HepG2 (cell line): ENCODE results near the gene HSF2BP. TPM values are rescaled to one million over a fixed set of nuclear protein-coding genes. Genes with fewer than 3 reads are reported as not detected.
A peak's percentile ranks its signal among the peaks of the same experiment; 100 is the strongest.

Experiments used
- ATAC-seq: fragments of 200-7000 bp; cut with Tn5 transposase; 3 replicates; pipeline ENCODE4 v1.9.1; 2020; ENCODE audit warnings: mild to moderate bottlenecking, moderate library complexity
- BruUV-seq: library from RNA; stranded (reverse); fragments of 400-500 nt; replicated peaks from 2 replicates; lab custom pipeline; 2021; lab: Mats Ljungman, UMichigan
- CTCF ChIA-PET: fragments of 300-600 bp; formaldehyde crosslinking; extraction: SDS; loops from one replicate; lab custom pipeline; 2021; ENCODE audit warnings: low total read pairs, inconsistent platforms, low intra/inter-chr PET ratio; lab: Yijun Ruan, JAX
- POLR2A ChIA-PET: fragments of 350-600 bp; sonication (Branson Sonifier 250); formaldehyde crosslinking; loops from one replicate; lab custom pipeline; 2020; ENCODE audit warnings: antibody characterized with exemption, inconsistent platforms; lab: Yijun Ruan, JAX
- DNase-seq: peaks from one replicate; pipeline ENCODE4 v3.0.0-alpha.2; 2015; ENCODE audit warnings: low spot score
- FAIRE-seq: peaks from 3 replicates; lab custom pipeline; 2011; peaks lifted over from hg19 to GRCh38; lab: Jason Lieb, UNC
- H2AFZ ChIP-seq: one replicate; pipeline ENCODE4 v1.6.1; 2011; ENCODE audit warnings: low read length, inconsistent platforms
- H3K27ac ChIP-seq: fragments of 300-600 bp; 3 replicates; pipeline ENCODE4 v1.8.0; 2011; ENCODE audit warnings: mixed run types, mild to moderate bottlenecking, mixed read lengths, low read length, inconsistent platforms; ENCODE audit not compliant: insufficient read depth; ENCODE audit errors: extremely low read length
- H3K27me3 ChIP-seq, 2 experiments: fragments of 200-600 bp in 1 of 2; 2 replicates in 1 of 2; 3 replicates in 1 of 2; pipeline versions ENCODE4 v1.6.0 to v1.8.0; 2011; ENCODE audit warnings: low read length in 2 of 2, mild to moderate bottlenecking in 2 of 2, moderate library complexity in 2 of 2, inconsistent platforms in 1 of 2; ENCODE audit not compliant: insufficient read depth in 2 of 2, control insufficient read depth in 1 of 2
- H3K36me3 ChIP-seq, 2 experiments: fragments of 200-600 bp in 1 of 2; replicated peaks in 1 of 2; 2 replicates in 1 of 2; 3 replicates in 1 of 2; pipeline versions ENCODE4 v1.5.1 to v1.8.0; 2011; ENCODE audit warnings: low read length in 2 of 2, inconsistent platforms in 1 of 2; ENCODE audit not compliant: insufficient read depth in 2 of 2, control insufficient read depth in 1 of 2
- H3K4me1 ChIP-seq: 2 replicates; pipeline ENCODE4 v1.5.1; 2012; ENCODE audit warnings: low read length, inconsistent platforms; ENCODE audit not compliant: insufficient read depth
- H3K4me2 ChIP-seq: 2 replicates; pipeline ENCODE4 v1.6.0; 2011; ENCODE audit warnings: low read depth, low read length, inconsistent platforms
- H3K4me3 ChIP-seq, 3 experiments: fragments of 200-600 bp in 1 of 3; sonication (generic), shearing (Covaris generic) in 1 of 3; replicated peaks in 1 of 3; 2 replicates each; pipeline ENCODE4 v1.5.1; 2011 to 2016; ENCODE audit warnings: low read length in 3 of 3, inconsistent platforms in 2 of 3, low read depth in 2 of 3, mild to moderate bottlenecking in 2 of 3, control low read depth in 1 of 3, mixed read lengths in 1 of 3; ENCODE audit not compliant: insufficient read depth in 1 of 3
- H3K79me2 ChIP-seq: one replicate; pipeline ENCODE4 v1.6.1; 2011; ENCODE audit warnings: low read length, inconsistent platforms; ENCODE audit not compliant: insufficient read depth
- H3K9ac ChIP-seq: 2 replicates; pipeline ENCODE4 v1.6.0; 2011; ENCODE audit warnings: mild to moderate bottlenecking, low read depth, low read length, inconsistent platforms; ENCODE audit not compliant: insufficient read depth
- H3K9me3 ChIP-seq: 2 replicates; pipeline ENCODE4 v1.5.1; 2012; ENCODE audit warnings: mild to moderate bottlenecking, low read length
- H4K20me1 ChIP-seq: 2 replicates; pipeline ENCODE4 v1.6.0; 2011; ENCODE audit warnings: inconsistent platforms, mild to moderate bottlenecking, low read length, moderate library complexity; ENCODE audit not compliant: insufficient read depth
- ASH2L ChIP-seq: fragments of 300-600, 200-600 bp; sonication (generic); IDR thresholded peaks from 2 replicates; pipeline ENCODE4 v1.7.0; 2017; ENCODE audit warnings: low read depth, mild to moderate bottlenecking, moderate library complexity, mixed read lengths, low read length; ENCODE audit not compliant: insufficient read length
- CBFB ChIP-seq: sonication (generic); formaldehyde crosslinking; IDR thresholded peaks from 2 replicates; pipeline ENCODE4 v1.4.0; 2020; ENCODE audit warnings: missing genetic modification reagents
- ELF3 ChIP-seq: IDR thresholded peaks from 2 replicates; pipeline ENCODE4 v1.6.1; 2016; ENCODE audit warnings: missing genetic modification reagents, missing compliant biosample characterization
- IRF2 ChIP-seq: IDR thresholded peaks from 2 replicates; pipeline ENCODE4 v1.6.1; 2018; ENCODE audit warnings: missing genetic modification reagents, missing compliant biosample characterization
- MYC ChIP-seq: sonication (generic); formaldehyde crosslinking; IDR thresholded peaks from 2 replicates; pipeline ENCODE4 v1.9.0; 2021; ENCODE audit warnings: missing genetic modification reagents, borderline replicate concordance
- PATZ1 ChIP-seq: sonication (generic); formaldehyde crosslinking; IDR thresholded peaks from 2 replicates; pipeline ENCODE4 v1.4.0; 2020; ENCODE audit warnings: missing genetic modification reagents
- TMF1 ChIP-seq: sonication (generic); formaldehyde crosslinking; IDR thresholded peaks from 2 replicates; pipeline ENCODE4 v1.8.1; 2022; ENCODE audit warnings: low read depth, missing genetic modification reagents
- ZNF232 ChIP-seq: sonication (generic); formaldehyde crosslinking; IDR thresholded peaks from 2 replicates; pipeline ENCODE4 v1.4.0; 2020; ENCODE audit warnings: missing genetic modification reagents, borderline replicate concordance
- ZNF776 ChIP-seq: sonication (generic); formaldehyde crosslinking; IDR thresholded peaks from 2 replicates; pipeline ENCODE4 v1.4.0; 2020; ENCODE audit warnings: mild to moderate bottlenecking, missing genetic modification reagents
- ZSCAN20 ChIP-seq: sonication (generic); formaldehyde crosslinking; IDR thresholded peaks from 2 replicates; pipeline ENCODE4 v1.4.0; 2020; ENCODE audit warnings: missing genetic modification reagents, mild to moderate bottlenecking, borderline replicate concordance
- WGBS: methylation state at CpG from one replicate; pipeline ENCODE4 v1.1.6; 2017; ENCODE audit warnings: low lambda C conversion rate; 5-methylcytosine and 5-hydroxymethylcytosine counted together
- in situ Hi-C: cut with HindIII; loops from 2 replicates; pipeline ENCODE4 v1.10.0; 2017; ENCODE audit warnings: low pct_unique_long_range_greater_than_20kb; ENCODE audit not compliant: extremely low pct_ligation_motif_present
- intact Hi-C: fragments of 100-400 bp; cut with micrococcal nuclease; formaldehyde crosslinking; loops from one replicate; pipeline ENCODE4 v1.10.0; 2022; ENCODE audit not compliant: unreplicated experiment
- polyA plus RNA-seq, 8 experiments: library from polyadenylated mRNA; depleted of rRNA in 3 of 8; stranded (reverse) in 7 of 8; unstranded in 1 of 8; fragments of >200 nt; fragmentation: Illumina TruSeq in 4 of 8; extraction: Trizol in 4 of 8; gene quantifications; 2 replicates each; pipeline versions ENCODE4 v1.2.1 to v1.2.3, GENCODE V29; 2011 to 2016; ENCODE audit warnings: low read depth in 4 of 8, missing spikeins in 1 of 8, mixed read lengths in 1 of 8; ENCODE audit not compliant: insufficient read depth in 1 of 8
- total RNA-seq, 5 experiments: library from RNA; depleted of rRNA; stranded (reverse); fragments of >200 nt; fragmentation: Illumina TruSeq; extraction: Trizol; gene quantifications; 2 replicates each; pipeline ENCODE4 v1.2.3, GENCODE V29; 2016; ENCODE audit warnings: low read depth in 1 of 5

The HSF2BP gene
- total and polyA plus RNA-seq, 2 of the 13 experiments (the other 11 are each of a cell fraction or from before 2014, with no cell fraction given): 0.67 to 2.2 TPM

- in situ Hi-C loops: no loop called here
- H3K9ac ChIP-seq: peak overlapping the region; percentile 6; the same call in 1 of the 2 replicates
- H3K79me2 ChIP-seq: no peaks in the 10 kb centered on the region
- H4K20me1 ChIP-seq: no peaks in the 10 kb centered on the region
- ChIA-PET POLR2A (interaction anchor here (1.5 kb wide), 1 partner anchor 26 kb away, joined by 4 read pairs; no protein-coding TSS in a partner anchor), CTCF (interaction anchor here (1.8 to 2.8 kb wide), 2 partner anchors 34 to 435 kb away, joined by 12 to 17 read pairs; no protein-coding TSS in a partner anchor)
- peak overlapping the region; percentile 50 for H3K4me2 ChIP-seq
- H3K27me3 ChIP-seq: no peaks in the 10 kb centered on the region
- no peak overlapping the region for H3K4me3 ChIP-seq
- no peak for DNase-seq
- H3K36me3 ChIP-seq: no peaks in the 10 kb centered on the region
- 36% methylated on average over 4 of the region's 4 CpGs for WGBS
- TF ChIP-seq ZSCAN20 (no peak), TMF1 (CRISPR knock-in tag) (no peak), PATZ1 (CRISPR knock-in tag) (no peak)
- TF ChIP-seq, all 625 proteins: peak for 0
- no peak for ATAC-seq
- intact Hi-C loops: loop anchor here (1.0 to 5.0 kb wide), 3 partner anchors 34 to 334 kb away; no protein-coding TSS in a partner anchor
- Histone ChIP-seq H3K4me1 (peaks cover 24% of the 10 kb centered on the region), H3K9me3 (no peaks in the 10 kb centered on the region), H3K27ac (no peak overlapping the region), H2AFZ (no peak overlapping the region)
- no peak for FAIRE-seq
- BruUV-seq: no TSS peak
Measured at GRCh38 chr21:43645976-43646375, 13.3 kb downstream of the HSF2BP start.

- no peak overlapping the region for H3K4me3 ChIP-seq
- intact Hi-C loops: loop anchor here (1.0 to 5.0 kb wide), 3 partner anchors 33 to 333 kb away; no protein-coding TSS in a partner anchor
- no TSS peak for BruUV-seq
- TF ChIP-seq ASH2L (peak; percentile 11), IRF2 (CRISPR knock-in tag) (0 out of 2 replicates have a peak, but pooled peaks have one; percentile 16), MYC (CRISPR knock-in tag) (no peak), ZNF232 (no peak), ZNF776 (CRISPR knock-in tag) (no peak), ELF3 (CRISPR knock-in tag) (peak; percentile 51; the same call in 1 of the 2 replicates), CBFB (CRISPR knock-in tag) (no peak)
Measured at GRCh38 chr21:43645136-43645891, 14.0 kb downstream of the HSF2BP start.

More at GRCh38 chr21:43645136-43645891, 14.0 kb downstream of the HSF2BP start:
- Histone ChIP-seq H2AFZ (no peak overlapping the region), H3K36me3 (no peaks in the 10 kb centered on the region), H3K79me2 (no peaks in the 10 kb centered on the region), H3K27ac (no peak overlapping the region), H3K4me2 (peak overlapping the region; percentile 50), H3K9me3 (no peaks in the 10 kb centered on the region), H4K20me1 (no peaks in the 10 kb centered on the region), H3K4me1 (peaks cover 29% of the 10 kb centered on the region), H3K27me3 (no peaks in the 10 kb centered on the region), H3K9ac (peak overlapping the region; percentile 6; the same call in 1 of the 2 replicates)
- in situ Hi-C loops: no loop called here
- POLR2A ChIA-PET: interaction anchor here (1.5 kb wide), 1 partner anchor 26 kb away, joined by 4 read pairs; no protein-coding TSS in a partner anchor
- DNase-seq: peak; percentile 58
- 44% methylated on average over 12 of the region's 12 CpGs for WGBS
- FAIRE-seq: peak; percentile 90
- CTCF ChIA-PET: interaction anchor here (1.8 to 2.8 kb wide), 2 partner anchors 34 to 434 kb away, joined by 12 to 17 read pairs; no protein-coding TSS in a partner anchor
- peak; percentile 74 for ATAC-seq
